ENCODE data around the gene TRIM44.

DNA sequence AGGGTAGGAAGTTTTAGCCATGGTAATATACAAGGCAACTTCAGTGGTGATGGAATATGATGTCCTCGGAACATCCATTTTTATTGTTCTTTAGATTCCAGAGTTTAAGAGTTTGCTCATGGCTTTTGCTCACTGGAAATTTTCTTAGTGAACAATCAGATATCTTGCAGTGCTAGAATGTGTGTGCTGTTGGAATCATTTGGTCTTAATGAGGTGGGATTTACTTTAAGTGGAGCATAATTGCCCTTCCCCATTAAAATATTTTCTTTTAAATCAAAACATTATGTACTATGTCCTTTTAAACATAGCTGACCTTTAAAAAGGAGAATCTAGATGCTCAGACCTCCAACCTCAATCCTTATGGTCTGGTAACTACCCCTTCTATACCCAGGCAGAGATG lies 204.0 kb downstream of the TRIM44 start:
- TF ChIP-seq CTCF (IDR thresholded peaks at IDR 0.05; ENCODE audit: low read length) (no peak), EZH2 (IDR thresholded peaks at IDR 0.05; ENCODE audit: borderline replicate concordance, low read length) (no peak)

Data from OCI-LY1 (cell line).